ENCODE data around the gene HEXD. TPM values are rescaled to one million over a fixed set of nuclear protein-coding genes. Genes with fewer than 3 reads are reported as not detected.

The HEXD gene
- total and polyA plus RNA-seq, 2 of the 8 experiments (the other 6 are each of a cell fraction or from before 2014, with no cell fraction given), result 20.6 to 21.8 TPM

DNA sequence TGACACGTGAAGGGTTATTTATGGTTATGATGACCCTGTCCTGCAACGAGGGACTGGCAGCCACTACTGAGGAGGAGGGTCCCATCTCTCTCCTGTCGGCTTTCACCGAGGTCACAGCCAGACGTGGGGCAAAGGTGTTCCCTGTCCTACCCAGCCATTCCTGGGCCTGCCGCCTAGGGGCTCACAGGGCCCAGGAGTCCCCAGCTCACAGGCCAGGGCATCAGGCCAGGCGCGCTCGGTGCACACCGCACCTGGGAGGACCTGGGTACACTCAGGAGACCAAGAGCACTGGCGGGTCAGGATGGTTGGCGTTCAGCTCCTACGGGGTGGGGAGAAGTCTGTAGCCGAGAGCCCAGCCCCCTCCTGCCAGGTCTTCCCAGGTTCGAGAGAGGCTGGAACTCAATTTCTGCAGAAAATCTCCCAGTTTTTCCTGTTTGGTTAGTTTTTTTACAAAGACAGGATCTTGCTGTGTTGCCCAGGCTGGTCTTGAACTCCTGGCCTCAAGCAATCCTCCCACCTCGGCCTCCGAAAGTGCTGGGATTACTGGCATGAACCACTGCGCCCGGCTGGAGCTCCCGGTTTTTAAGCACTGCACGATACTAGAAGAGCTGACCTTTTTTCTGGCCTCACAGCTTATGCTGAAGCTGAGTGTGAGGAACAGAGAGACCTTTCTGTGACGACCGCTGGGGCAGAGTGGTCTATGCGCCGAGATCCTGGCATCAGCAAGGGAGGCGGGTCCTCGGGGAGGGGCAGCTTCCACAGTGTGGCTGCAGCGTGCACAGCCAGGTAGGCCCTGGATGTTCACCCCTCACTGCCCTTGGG is 24.7 kb downstream of the HEXD start:
- no peak overlapping the region for H3K9ac ChIP-seq (replicated peaks in 1 of 4; ENCODE audit: extremely low read depth in 1 of 4, low read depth in 3 of 4, low read length in 3 of 4)
- POLR2A ChIA-PET (ENCODE audit: partially characterized antibody), result interaction anchor here (0.9 to 3.9 kb wide), 3 partner anchors 9 to 345 kb away, joined by 3 to 19 read pairs (median 4); partner anchors contain the start of gene FASN

More for the DNA sequence above, 24.7 kb downstream of the HEXD start:
- Histone ChIP-seq H3K4me3 (ENCODE audit: extremely low read depth in 1 of 4, insufficient read depth in 2 of 4, low read depth in 3 of 4, low read length in 4 of 4) (no peak overlapping the region), H3K27ac (ENCODE audit: low read depth, low read length) (no peak overlapping the region), H4K5ac (ENCODE audit: insufficient read length, low read depth, low read length) (no peak overlapping the region), H3K79me1 (ENCODE audit: low read depth, low read length) (no peaks in the 10 kb centered on the region; the same call in 1 of the 2 replicates), H2BK5ac (ENCODE audit: low read depth, low read length) (no peak overlapping the region), H2BK12ac (ENCODE audit: low read depth, low read length) (no peak overlapping the region), H2AK5ac (ENCODE audit: low read depth, low read length) (no peak overlapping the region), H2BK15ac (ENCODE audit: low read length) (no peak overlapping the region), H3K14ac (ENCODE audit: insufficient read length) (no peak overlapping the region), H3K4me1 (replicated peaks in 1 of 4; ENCODE audit: control insufficient read depth in 3 of 4, insufficient read depth in 4 of 4, low read length in 3 of 4) (peaks cover 0 to 18% (median 8%) of the 10 kb centered on the region in 4 experiments; a peak in 6 of 7 replicates), H3K79me2 (ENCODE audit: control insufficient read depth in 1 of 2, insufficient read depth in 2 of 2, low read length in 2 of 2) (no peaks in the 10 kb centered on the region; a peak in 1 of 4 replicates), H2BK120ac (replicated peaks; ENCODE audit: low read depth, low read length) (no peak overlapping the region), H4K91ac (replicated peaks; ENCODE audit: insufficient read length, low read length) (no peak overlapping the region), H3K27me3 (replicated peaks in 1 of 4; ENCODE audit: control insufficient read depth in 3 of 4, extremely low read depth in 1 of 4, insufficient read depth in 3 of 4, low read length in 3 of 4) (no peaks in the 10 kb centered on the region), H3K9me3 (ENCODE audit: insufficient read depth in 2 of 2, low read depth in 1 of 2, low read length in 1 of 2) (no peaks in the 10 kb centered on the region), H3K56ac (replicated peaks; ENCODE audit: insufficient read length, low read depth, low read length) (no peak overlapping the region), H2BK20ac (ENCODE audit: low read length) (no peak overlapping the region), H3K23ac (ENCODE audit: insufficient read length) (no peak overlapping the region), H3K18ac (ENCODE audit: extremely low read depth, low read length) (no peak overlapping the region), H4K8ac (ENCODE audit: extremely low read depth, insufficient read depth, low read length) (no peak overlapping the region), H3K4me2 (ENCODE audit: insufficient read depth in 1 of 2, low read depth in 2 of 2, low read length in 2 of 2) (no peak overlapping the region), H2AFZ (ENCODE audit: low read length) (no peak overlapping the region), H3K36me3 (ENCODE audit: control insufficient read depth in 2 of 4, insufficient read depth in 4 of 4, low read length in 3 of 4) (peaks cover 4 to 17% (median 12%) of the 10 kb centered on the region in 4 experiments; a peak in 4 of 8 replicates), H3K4ac (replicated peaks; ENCODE audit: insufficient read length, low read depth, low read length) (no peak overlapping the region), H3K23me2 (ENCODE audit: low read depth, low read length) (no peaks in the 10 kb centered on the region), H4K20me1 (replicated peaks in 1 of 2; ENCODE audit: control insufficient read depth in 1 of 2, insufficient read depth in 2 of 2, low read length in 2 of 2) (peaks cover 2 to 31% of the 10 kb centered on the region in 2 experiments)
- TF ChIP-seq TBP (IDR thresholded peaks at IDR 0.05; ENCODE audit: low read depth, low read length), result no peak
- FAIRE-seq (no peak), DNase-seq (ENCODE audit: low read depth in 1 of 2, low spot score in 2 of 2) (no peak)
- WGBS, 2 experiments (ENCODE audit: extremely low coverage in 1 of 2, insufficient coverage in 1 of 2, insufficient read length in 1 of 2, insufficient replicate concordance in 2 of 2, low coverage in 1 of 2, low lambda C conversion rate in 2 of 2, missing lambda C conversion rate in 1 of 2), result 95% methylated on average over 28 of the region's 28 CpGs; no CpG with 5 or more reads in 1 of the 2 experiments
- CTCF ChIA-PET (ENCODE audit: partially characterized antibody), result interaction anchor here (0.6 to 1.7 kb wide), 2 partner anchors 18 to 25 kb away, joined by 3 to 6 read pairs; no protein-coding TSS in a partner anchor
